HG02981 (cell line): ENCODE results near the gene LCE2D.
"Not testable (repeated sequence)": the region's sequence is repeated elsewhere in the genome, so short reads cannot be mapped to it uniquely, and the experiment has no call there.

Experiments used
- ATAC-seq: cut with Tn5 transposase; IDR thresholded peaks from one replicate; pipeline ENCODE4 v1.9.1; 2021; ENCODE audit warnings: mild to moderate bottlenecking, moderate library complexity; ENCODE audit not compliant: unreplicated experiment

Gene LCE2D, protein sequence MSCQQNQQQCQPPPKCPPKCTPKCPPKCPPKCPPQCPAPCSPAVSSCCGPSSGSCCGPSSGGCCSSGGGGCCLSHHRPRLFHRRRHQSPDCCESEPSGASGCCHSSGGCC

DNA sequence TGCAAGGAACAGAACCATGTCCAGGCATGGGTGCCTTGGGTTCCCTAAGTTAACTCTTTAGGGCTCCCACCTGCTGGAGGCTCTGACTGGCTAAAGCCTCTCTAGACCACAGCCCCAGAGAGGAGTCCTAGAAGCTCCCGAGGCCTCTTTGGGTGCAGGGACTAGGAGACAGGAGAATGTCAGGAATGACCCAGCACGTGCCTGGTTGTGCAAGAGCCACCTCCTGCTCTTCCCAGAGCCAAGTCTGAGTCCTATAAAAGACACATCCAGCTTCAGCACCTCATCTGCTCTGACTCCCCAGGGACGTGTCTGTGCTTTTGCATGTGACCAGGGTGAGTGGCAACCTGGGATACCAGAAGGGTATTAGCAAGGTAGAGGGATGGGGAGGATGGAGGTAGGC is at the start of gene LCE2D:
TSS of gene LCE2D (plus strand) at position 283 of the 400 bp plus-strand sequence. CDS start 726 bp downstream, outside the sequence.
- ATAC-seq = no peak

DNA sequence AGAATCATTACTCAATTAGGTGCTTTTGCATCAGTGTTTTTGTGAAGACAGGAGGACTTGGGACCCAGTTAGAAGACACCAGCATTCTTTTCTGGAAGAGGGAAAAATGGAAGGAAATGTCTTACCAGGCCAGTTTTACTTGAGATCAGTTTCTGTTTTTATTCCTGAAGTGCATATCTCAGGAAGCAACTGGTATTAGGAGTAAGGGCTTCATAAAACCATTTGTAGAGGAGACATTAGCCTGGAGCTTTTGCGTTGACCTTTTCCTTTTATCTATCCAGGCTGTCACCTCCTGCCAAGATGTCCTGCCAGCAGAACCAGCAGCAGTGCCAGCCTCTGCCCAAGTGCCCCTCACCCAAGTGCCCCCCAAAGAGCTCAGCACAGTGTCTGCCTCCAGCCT is 49.7 kb upstream of the LCE2D start, which contains the start of gene LCE3B:
TSS of gene LCE3B (plus strand) at position 301 of the 400 bp plus-strand sequence. CDS start at position 301, 0 bp downstream.
- ATAC-seq = no peak

DNA sequence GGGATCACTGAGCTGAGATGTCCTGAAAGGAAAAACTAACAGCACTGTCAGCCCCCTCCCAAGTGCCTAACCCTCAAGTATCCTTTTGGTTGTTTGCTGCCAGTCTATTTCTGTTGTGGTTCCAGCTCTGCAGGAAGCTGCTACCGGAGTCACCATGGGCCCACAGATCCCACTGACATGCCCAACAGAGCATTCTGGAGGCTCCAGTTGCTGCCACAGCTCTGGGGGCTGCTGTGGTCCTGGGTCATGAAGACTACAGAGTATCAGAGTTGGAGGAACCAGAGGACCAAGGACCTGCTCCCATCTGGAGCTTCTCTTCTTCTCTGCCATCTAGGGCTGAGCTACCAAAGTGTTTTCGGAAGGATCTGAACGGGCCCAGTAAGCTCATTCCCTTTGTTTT is 41.2 kb upstream of the LCE2D start:
- ATAC-seq = no peak

DNA sequence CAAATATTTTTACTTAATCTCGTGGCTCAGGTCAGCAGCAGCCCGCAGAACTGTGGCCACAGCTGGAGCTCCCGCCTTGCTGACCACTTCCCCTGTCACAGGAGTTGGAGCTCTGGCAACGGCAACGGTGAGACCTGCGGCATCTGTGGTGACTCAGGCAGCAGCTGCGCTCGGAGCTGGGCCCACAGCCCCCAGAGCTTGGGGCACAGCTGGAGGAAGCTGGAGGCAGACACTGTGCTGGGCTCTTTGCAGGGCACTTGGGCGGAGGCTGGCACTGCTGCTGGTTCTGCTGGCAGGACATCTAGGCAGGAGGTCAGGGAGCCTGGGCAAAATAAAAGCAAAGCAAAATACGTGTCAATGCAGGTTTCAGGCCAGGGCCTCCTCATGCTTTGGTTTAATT is 40.4 kb upstream of the LCE2D start, which contains the start of gene LCE3A:
TSS of gene LCE3A (minus strand) at position 301 of the 400 bp plus-strand sequence. CDS start at position 301, 0 bp downstream.
- no peak for ATAC-seq

DNA sequence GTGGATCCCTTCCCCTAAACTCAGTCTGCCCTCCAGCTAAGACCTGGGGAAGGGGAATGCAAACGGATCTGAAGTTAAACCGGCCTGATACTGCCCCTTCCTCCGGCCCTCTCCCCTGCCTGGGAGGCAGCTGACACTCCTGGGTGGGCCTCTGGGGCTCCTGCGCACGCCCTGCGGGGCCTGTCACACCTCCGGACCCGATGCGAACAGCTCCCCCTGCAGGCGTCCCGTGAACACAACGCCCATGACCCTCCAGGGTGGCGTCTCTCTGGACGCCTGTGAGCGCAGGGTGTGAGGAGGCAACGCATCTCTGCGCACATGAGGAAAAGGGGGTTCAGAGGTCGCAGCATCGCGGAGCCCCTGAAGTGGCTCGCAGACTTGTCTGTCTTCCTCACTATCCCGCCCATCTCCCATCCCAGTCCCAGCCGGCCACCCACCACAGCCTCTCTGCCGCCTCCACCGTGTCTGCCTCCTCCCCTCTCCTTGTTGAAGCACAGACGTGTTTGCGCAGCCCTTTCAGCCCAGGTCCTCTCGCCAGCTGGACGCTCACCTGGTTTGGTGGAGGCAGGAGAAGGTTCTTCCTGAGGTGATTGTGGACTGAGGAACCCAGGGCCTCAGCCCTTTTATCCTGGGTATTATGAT is 39.9 kb upstream of the LCE2D start:
- ATAC-seq = no peak

DNA sequence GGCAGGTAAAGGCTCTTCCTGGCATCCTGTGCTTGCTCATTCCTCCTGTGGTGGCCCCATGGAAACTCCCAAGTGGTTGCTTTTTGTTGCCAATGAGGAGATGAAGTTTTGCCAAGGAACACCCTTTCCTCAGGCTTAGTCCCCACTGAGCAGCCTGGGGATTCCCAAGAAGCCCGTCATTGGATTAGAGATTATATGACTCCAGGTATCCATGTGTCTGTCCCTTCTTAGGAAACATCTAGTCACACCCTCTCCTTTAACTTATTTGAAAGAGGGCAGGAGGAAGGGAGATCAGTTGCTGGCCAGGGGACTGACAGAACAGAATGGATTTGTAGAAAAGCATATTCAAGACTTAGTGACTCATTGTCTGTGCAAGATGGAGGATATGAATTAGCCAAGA is 36.4 kb upstream of the LCE2D start:
- no peak for ATAC-seq

DNA sequence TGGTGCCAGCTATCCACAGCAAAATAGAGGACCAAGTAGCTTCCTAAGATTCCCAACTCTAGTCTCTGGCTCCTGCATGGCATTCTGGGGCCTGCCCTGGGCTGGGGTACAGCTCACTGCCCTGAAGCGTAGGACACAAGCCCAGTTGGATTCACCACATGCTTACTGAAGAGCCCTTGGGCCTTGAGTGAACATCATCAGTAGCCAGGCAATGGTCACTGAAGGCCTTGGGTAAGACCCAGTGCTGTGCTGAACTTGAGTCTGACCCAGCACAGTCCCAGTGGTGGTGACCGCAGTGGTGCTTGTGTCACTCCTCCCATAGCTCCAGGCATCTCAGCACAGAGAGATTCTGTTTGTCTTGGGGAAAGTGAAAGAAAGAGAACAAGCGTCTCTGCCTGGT is 32.6 kb upstream of the LCE2D start:
- ATAC-seq = no peak

DNA sequence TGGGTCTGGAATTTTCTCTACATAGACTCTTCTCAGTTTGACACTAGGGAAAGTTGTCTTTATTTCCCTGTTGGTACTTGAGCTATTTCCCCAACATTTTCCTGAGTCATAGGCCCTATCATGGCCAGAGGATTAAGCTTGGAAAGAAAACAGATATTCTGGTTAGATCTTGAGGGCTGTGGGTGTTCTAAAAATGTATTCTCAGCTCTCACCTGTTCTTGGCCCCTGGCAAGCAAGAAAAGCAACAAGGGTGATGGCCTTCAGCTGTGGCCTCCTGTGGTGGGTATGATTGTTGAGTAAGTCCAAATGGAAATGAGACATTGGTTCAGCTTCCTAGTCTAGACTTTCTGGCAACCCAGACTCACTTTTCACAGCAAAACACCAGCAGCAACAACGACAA is 22.8 kb upstream of the LCE2D start:
- no peak for ATAC-seq

DNA sequence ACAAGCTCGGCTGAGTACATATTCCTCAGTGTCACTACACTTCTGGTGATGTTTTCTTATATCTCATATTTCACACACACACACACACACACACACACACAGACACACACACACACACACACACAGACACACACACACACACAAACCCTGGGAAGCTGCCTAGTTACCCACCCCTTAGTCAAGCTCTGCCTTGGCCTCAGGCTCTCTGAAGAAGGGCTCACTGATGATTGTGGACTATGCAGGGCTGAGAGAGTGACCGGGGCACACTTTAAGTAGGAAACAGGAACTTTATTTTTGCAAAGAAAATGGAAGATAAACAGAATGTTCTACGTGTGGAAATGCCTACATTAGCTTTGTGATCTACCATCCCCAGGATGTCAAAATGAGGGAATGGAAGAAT is 19.2 kb upstream of the LCE2D start:
- no peak for ATAC-seq

DNA sequence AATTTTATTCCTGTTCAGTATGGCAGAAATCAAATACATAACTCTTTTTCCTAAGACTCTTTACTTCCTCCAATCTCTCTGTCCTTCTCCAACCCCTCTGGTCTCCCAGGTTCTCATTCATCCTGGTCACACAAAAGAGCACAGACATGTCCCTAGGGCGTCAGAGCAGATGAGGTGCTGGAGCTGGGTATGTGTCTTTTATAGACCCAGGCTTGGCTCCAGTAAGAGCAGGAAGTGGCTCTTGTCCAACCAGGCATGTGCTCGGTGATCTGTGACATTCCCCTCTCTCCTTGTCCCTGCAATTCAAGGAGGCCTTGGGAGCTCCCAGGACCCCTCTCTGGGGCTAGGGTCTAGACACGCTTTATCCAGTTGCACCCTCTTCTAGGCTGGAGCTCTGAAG is 18.0 kb upstream of the LCE2D start:
- ATAC-seq = no peak

DNA sequence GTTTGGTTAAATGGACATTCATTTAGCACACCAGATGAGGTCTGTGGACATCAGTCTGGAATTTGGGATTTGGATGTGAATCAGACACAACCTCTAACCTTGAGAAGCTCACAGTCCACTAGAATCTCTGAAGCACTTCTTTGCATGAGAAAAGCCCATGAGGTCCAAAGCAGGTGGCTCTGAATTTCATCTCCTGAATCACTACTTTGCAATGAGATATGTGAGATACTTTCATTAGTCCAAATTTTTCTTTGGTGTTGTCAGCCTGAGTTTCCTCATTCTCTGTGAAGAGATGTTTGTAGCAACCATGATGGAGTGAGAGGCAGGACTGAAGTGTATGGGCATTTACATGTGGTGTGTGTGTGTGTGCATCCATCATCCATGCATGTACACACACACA is 16.5 kb upstream of the LCE2D start:
- no peak for ATAC-seq

DNA sequence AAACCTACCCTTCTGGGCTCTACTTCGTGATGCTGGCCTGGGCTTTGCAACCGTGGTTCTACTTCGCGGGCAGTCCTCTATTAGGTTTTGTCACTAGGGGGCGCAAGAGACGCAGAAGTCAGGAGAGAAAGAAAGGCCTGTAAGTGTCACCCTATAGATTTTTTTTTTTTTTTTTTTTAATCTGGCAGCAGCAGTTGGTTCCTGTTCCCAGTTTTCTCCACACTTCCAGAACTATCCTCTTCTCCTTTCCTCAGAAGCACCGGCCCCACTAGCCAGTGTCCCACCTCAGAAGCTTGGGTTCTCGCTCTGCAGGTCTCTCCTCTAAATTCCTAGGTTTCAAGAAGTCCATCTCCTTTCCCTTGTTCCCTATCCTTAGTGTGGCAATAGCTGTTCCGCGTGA is 9.1 kb upstream of the LCE2D start:
- no peak for ATAC-seq

DNA sequence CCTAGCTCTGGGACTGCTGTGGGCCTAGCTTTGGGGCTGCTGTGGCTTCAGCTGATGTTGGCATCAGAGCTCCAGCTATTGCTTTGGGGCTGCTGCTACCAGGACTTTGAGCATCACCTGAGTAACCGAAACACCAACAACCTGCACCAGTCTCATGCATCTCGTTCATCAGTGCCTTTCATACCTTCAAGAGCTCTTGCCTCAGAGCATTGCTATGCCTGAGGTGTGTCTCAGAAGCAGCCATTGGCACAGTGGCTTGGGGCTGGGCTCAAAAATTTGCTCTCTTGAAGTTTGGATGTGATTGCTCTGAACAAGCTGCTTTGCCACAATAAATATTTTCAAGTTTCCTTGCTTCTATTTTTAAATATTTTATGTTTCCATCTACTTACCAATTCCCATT is 6.7 kb upstream of the LCE2D start:
- no peak for ATAC-seq

DNA sequence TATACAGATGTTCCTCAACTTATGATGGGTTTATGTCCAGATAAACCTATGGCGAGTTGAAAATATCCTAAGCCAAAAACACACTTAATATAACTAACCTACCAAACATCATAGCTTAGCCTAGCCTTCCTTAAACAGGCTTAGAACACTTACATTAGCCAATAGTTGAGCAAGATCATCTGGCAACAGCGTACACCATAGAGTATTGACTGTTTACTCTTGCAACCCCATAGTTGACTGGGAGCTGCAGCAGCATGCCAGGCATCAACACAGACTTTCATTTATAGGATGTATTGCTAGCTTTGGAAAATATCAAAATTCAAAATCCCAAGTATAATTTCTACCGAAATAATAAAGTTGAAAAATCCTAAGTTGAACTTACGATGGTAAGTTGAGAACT is 5.5 kb upstream of the LCE2D start:
- ATAC-seq = no peak

DNA sequence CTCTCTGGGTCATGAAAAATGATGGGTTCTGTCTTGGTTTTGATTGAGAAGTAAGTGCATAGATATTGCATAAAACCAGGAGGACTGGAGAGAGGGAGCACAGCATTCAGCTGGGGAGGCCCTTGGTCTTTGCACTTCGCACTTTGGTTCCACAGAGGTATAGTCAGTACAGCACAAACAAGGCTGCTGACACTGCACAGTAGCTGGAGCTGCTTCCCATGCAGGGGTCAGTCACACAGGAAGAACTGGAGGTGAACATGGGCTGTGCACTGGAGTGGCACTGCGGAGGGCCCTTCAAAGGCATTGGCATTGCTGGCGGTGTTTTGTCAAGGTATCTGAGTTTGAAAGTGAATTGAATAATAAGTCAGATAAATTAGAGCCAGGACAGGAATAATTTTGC is 4.5 kb upstream of the LCE2D start:
- no peak for ATAC-seq

DNA sequence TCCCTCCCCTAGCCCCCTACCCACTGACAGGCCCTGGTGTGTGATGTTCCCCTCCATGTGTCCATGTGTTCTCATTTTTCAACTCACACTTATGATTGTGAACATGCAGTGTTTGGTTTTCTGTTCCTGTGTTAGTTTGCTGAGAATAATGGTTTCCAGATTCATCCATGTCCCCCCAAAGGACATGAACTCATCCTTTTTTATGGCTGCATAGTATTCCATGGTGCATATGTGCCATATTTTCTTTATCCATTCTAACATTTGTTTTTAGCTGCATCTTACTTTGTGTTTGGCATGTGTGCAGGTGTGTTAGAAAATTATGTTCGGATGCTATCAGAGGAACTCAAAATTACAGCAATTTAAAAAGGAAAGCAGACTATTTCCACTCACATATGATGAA is 3.0 kb downstream of the LCE2D start:
- not testable (repeated sequence) for ATAC-seq

DNA sequence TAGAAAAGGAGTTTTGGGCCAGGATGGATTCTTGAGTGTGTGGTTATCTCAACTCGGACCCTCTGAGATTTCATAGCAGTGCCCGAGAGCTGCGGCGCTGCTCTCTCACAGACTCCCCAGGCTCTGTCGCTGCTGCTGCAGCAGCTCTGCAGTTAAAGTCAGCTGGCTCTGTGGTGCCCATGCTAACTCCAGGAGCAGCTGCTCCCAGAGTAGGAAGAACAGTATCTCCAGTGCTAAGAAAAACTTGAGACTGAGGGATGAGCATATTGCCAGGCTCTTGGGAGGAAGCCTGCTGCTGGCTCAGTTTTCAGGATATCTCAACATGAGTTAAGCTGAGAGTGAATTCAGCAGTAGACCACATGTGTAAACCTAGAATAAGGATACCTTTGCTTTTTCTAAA is 4.5 kb downstream of the LCE2D start:
- ATAC-seq = no peak

DNA sequence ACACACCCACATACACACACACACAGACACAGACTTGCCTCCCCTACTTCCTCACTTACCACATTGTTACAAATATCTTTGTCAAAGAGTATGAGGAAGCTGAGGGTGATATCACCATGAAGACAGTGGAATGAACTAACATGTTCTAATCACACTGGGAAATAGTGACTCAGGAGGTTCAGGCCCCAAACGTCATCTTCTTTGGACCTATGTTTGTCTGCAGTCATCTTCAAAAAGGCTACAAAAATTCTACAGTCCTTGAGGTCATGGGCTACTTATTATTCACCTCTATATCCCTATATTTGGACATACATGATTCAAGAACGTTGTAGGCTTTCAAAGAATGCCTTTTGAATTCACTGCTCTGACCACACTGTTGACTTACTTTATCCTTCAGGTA is 9.8 kb downstream of the LCE2D start:
- no peak for ATAC-seq

DNA sequence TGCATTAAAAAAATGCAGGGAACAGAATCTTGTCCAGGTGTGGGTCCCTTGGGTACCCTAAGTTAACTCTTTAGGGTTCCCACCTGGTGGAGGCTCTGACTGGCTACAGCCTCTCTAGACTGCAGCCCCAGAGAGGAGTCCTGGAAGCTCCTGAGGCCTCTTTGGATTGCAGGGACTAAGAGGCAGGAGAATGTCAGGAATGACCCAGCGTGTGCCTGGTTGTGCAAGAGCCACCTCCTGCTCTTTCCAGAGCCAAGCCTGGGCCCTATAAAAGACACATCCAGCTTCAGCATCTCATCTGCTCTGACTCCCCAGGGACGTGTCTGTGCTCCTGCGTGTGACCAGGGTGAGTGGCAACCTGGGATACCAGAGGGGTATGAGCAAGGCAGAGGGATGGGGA is 11.8 kb downstream of the LCE2D start, which contains the start of gene LCE2C:
TSS of gene LCE2C (plus strand) at position 297 of the 400 bp plus-strand sequence. CDS start 737 bp downstream, outside the sequence.
- ATAC-seq = not testable (repeated sequence)

DNA sequence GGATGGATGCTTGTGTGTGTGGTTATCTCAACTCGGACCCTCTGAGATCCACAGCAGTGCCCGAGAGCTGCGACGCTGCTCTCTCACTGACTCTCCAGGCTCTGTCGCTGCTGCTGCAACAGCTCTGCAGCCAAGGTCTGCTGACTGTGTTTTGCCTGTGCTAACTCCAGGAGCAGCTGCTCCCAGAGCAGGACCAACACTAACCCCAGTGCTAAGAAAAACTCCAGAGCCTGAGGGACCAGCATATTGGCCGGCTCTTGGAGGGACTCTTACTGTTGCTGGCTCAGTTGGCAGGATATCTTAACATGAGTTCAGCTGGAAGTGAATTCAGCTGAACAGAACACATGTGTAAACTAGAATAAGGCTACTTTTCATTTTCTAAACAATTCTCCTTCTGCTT is 16.3 kb downstream of the LCE2D start:
- no peak for ATAC-seq

DNA sequence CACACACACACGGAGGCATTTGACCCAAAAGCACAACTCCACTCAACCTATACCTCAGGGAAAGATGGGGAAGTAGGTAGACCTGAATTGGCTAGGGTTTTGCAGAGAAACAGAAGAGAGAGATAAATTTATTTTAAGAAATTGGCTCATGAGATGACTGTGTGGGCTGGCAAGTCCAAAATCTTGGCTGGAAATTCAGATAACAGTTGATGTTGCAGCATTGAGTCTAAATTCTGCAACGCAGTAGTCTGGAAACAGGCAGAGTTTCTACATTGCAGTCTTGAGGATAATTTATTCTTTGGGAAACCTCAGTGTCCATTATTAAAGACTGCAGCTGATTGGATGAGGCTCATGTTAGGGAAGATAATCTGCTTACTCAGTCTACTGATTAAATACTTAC is 18.4 kb downstream of the LCE2D start:
- no peak for ATAC-seq

DNA sequence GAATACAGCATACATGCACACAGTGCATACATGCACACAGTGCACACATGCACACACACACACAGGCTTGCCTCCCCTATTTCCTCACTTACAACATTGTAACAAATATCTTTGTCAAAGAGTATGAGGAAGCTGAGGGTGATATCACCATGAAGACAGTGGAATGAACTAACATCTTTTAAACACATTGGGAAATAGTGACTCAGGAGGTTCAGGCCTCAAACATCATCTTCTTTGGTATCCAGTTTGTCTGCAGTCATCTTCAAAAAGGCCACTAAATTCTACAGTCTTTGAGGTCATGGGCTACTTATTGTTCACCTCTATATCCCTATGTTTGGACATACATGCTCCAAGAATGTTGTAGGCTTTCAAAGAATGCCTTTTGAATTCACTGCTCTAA is 20.7 kb downstream of the LCE2D start:
- no peak for ATAC-seq

DNA sequence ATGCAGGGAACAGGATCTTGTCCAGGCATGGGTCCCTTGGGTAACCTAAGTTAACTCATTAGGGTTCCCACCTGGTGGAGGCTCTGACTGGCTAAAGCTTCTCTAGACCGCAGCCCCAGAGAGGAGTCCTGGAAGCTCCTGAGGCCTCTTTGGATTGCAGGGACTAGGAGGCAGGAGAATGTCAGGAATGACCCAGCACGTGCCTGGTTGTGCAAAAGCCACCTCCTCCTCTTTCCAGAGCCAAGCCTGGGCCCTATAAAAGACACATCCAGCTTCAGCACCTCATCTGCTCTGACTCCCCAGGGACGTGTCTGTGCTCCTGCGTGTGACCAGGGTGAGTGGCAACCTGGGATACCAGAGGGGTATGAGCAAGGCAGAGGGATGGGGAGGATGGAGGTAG is 22.6 kb downstream of the LCE2D start, which contains the start of gene LCE2B:
TSS of gene LCE2B (plus strand) at position 301 of the 400 bp plus-strand sequence. CDS start 721 bp downstream, outside the sequence.
- ATAC-seq = not testable (repeated sequence)
